GM20431 (cell line): ENCODE data around the gene MAML2.

Experiments used
- in situ Hi-C: fragments of 300-500 bp; cut with MseI, MboI; formaldehyde crosslinking; loops from one replicate; pipeline ENCODE4 v1.15.0; 2020; ENCODE audit warnings: low sequenced_read_pairs; ENCODE audit not compliant: unreplicated experiment

MAML2 gene

DNA sequence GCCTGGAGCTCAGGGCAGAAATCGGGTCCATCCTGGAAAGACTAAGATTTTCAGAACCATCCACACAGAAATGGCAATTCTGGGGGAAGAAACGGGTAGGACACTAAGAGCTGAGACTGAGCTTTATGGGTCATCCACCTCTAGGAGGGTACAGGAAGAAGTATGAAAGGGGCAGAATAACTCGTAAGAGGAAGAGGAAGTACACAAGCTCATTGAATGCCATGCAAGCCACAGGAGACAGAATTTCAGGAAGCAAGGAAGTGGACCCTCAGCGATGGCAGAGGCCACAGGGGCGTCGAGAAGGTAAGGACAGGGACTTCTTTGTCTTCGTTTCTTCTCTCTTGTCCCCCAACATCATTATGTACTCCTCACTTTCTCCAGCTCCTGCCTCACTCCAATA lies 169.6 kb downstream of the MAML2 start:
- in situ Hi-C loops: no loop called here

DNA sequence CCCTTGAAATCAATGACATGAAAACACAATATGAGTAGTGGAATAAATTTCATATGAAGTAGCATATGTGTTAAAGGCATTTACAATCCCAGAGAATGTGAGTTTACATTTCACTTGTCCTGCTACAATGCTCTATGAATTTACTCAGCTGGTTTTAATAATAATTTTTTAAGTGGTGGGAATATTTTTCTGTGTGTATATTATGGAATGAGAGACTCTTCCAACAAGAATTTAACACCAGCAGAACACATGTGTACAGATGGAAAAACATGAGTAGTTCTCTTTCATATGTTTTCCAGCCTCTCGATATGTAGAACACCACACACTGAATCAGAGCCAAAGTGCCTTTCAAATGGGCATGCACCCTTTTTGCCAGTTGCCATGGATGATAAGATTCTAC lies 170.4 kb downstream of the MAML2 start:
- in situ Hi-C loops: no loop called here

DNA sequence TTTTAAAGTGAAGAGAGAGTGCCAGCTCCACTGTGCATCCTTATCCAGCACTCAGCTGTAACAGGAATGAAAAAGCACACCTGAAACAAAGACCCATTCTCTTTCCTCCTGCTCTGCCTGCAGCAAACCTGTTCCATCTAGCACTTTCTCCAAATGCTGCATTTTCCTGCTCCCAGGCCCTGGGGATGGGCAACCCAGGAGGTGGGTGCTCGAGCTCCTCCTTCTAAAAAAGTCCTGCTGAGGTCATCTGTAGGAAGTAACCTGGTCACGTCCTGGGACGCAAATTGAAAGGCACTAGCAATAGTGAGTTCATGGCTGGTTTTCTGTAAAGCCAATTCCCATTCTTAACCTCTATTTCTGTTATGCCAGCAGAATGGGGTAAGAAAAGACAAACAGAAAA lies 173.7 kb downstream of the MAML2 start:
- in situ Hi-C loops: no loop called here

DNA sequence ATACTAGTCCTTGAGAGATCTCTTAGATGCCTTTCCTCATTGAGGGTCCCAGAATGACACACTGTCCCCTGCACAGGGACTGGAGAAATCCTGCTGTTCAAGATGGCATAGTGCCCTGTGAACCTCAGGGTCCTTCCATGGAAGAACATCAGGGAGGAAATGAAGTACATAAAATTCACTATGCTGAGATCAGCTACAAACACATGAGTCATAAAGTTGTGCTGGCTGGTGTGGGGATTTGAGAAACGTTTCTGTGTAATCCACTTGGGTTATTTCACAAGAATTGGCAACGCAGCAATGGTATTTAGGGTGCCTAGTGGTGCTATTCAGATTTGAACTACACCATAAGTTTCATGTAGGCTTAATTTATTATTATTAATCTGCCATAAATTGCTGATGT lies 174.4 kb downstream of the MAML2 start:
- in situ Hi-C loops: no loop called here

DNA sequence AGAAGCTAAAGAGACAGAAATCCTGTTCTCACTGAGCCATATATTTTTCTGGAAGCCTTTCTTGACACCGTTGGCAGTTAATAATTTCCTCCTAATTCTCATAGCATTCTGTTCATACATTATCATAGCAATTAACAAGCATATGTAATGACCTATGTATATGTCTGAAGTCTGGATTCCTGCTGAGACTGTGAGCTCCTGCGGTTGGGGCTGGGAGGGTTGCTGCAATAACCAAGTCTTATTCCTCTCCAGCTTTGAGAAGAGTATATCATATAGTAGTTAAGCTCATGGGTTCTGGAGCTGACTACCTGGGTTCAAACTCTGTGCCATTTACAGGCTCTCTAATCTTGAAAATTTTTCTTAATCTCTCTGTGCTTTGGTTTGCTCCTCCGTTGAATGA lies 175.2 kb downstream of the MAML2 start:
- in situ Hi-C loops: no loop called here

DNA sequence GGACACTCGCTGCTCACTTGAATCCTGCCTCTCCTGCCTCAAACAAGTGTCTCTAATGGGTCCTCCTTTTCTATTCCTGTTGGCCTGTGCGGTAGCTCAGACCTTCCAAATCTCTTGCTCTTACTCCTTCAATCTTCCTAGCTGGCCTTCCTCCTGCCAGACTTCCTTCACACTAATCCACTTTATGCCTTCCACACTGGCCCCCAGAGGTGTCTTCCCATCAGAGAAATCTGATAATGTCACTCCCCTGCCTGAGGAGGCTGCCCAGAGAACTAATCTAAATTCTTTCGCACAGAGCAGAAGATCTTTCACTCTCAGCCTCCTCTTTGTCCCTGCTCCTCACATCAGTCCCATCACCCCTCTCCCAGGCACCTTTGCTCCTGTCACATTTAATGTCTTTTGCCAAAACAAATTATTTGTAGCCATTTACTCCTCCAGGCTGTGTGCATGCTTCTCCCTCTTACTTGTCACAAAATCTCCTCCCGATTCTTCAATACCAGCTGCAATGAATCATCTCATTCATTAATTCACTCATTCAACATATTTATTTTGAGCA lies 175.7 kb downstream of the MAML2 start:
- in situ Hi-C loops: no loop called here

DNA sequence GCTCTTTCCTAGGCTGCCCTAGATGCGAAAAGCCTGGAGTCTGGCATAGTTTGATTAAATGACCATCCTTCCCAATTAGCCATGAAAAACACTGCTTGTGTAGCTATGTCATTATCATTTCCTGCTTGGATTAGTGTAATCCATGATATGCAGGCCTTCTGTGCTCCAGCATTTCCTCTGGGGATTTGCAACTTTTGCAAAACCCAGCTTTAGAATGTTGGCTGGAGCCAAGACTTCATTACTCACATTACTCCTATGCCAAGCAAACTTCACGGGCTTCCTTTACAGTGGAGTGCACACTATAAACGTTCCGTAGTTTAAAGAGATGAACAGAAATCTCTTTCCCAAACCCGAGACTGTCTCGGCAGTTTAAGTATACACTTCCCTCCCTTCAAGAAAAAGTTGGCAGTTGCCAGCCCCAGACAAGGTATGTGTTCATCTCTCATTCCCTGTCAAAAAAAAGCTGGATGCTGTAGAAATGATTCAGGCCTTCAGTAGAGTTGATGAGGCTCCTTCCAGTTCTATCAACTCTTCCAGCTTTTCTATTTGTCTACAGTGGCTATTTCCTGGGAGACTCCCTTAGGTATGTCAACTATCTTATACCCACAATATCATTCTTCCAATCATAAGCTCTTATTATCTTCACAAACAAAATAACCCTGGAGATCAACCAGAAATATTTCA lies 180.0 kb downstream of the MAML2 start:
- in situ Hi-C loops: no loop called here

DNA sequence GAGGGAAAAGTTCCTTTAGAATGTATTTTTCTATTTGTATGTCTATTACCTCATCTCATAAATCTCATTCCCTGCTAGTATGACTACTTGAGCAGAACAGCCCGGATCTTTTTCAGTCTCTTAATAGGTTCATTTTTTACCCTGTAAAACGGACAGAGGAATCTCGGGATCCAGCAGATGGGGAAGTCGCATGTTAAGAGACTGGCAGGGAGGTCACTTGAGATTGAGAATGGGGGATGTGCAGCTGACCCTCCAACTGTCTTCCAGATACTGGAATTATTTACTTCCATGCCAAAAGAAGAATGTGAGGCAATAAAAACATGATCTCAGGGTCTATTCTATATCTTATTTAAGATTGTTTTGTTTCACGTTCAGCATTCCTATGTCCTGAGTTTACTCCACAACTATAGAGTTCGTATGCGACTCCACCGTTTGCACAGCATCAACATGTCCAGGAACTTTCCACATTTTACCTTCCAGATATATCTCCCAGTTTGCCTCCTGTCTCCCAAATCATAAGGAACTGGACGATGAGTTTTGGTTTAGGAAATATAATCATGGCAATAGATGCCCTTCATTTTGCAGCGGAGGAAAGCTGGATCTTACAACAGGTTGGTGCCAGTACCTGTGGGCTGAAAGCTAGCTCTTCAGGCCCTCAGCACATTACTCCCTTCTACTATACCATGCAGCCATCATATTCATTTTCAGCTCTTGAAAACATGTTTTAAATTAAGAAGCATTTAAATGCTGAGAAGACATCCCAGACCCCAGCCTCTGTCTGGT lies 181.5 kb downstream of the MAML2 start:
- in situ Hi-C loops: no loop called here

DNA sequence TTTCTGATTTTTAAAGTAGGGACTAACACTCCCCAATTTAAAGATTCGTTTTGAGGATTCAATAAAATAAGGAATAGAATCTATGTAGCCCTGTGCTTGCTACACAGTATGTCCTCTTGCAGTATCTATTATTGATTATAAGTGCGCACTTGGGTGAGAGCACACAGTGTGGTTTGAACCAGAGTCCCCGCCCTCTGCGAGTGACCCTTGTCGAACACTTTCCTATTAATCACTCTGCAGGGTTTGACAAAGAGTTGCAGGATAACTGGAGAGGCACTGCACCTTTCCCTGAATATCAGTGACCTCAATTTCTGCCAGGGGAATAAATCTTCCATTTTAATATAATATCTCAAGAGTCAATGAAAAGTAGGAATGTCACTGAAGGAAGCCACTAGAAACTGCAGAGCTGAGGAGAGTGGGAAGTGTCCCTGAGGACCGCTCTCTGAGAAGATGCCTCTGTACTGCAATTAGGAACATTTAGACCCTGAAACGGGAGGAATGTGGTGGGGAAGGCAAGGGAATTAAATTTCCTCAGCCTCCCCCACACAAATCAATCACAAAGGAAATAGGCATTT lies 182.2 kb downstream of the MAML2 start:
- in situ Hi-C loops: no loop called here

DNA sequence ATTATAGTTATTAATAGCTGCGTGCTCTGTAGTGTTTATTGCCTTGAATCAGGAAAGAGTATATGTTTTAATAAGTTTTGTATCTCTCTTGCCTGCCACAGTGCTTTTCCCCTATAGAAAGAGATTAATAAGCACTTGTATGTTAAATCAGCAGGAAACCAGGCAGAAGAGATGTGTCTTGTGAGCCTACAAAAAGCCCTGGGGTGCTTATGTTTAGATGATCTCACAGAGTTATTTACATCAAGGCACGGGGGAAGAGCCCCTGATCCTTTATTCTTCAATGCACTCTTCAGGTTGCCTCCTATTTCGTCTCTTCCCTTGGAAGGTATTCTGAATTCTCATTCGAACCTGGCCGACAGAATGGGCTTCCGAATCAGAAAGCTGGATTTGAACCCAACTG lies 183.0 kb downstream of the MAML2 start:
- in situ Hi-C loops: no loop called here

DNA sequence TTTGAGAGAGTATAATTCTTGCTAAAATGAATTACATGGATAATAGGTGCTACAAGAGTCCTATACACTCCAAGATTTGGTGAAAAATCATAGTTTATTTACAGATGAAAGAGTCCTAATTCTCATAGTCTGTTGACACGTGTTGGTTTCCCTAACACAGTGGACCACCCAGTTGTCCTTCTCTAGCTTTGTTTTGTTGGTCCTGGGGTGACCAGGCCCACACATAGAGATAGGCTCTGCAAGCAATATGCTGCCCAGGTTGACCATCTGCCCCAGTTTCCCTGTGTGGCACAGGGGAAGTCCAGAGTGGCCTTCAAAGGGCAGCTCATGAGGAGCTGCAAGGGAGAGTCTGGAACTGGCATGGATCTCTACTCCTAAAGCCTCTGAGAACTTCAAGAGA lies 184.9 kb downstream of the MAML2 start:
- in situ Hi-C loops: no loop called here

DNA sequence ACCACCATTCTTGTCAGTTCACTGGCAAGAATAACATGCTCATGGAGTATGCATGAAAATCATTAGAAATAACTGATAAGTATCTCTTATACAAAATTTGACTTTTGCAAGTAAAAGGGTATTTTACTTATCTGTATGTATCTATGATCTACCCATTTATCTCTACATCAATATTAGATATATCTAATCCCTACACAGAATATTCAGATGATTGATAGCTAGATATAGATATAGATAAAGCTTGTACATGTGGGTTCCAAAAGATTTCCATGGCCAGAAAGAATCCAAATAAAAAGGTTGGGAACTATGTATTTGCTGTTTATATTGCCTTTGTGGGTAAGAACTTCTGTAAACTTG lies 185.5 kb downstream of the MAML2 start:
- in situ Hi-C loops: no loop called here

DNA sequence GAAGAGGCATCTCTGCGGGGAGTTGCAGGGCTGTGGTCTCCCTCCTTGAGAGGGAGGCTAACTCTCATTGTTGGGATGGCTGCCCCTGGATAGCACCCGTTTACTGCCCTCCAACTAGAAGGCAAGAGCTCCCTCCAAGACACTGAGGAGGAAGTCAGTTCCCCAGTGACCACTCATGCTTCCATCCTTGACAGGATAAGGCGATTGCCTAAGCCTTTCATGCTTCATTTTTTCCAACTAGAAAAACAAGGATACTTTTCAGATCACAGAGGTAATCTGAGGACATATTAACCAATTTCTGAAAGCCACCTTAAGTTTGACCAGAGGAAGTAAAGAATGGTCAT lies 186.6 kb downstream of the MAML2 start:
- in situ Hi-C loops: no loop called here

DNA sequence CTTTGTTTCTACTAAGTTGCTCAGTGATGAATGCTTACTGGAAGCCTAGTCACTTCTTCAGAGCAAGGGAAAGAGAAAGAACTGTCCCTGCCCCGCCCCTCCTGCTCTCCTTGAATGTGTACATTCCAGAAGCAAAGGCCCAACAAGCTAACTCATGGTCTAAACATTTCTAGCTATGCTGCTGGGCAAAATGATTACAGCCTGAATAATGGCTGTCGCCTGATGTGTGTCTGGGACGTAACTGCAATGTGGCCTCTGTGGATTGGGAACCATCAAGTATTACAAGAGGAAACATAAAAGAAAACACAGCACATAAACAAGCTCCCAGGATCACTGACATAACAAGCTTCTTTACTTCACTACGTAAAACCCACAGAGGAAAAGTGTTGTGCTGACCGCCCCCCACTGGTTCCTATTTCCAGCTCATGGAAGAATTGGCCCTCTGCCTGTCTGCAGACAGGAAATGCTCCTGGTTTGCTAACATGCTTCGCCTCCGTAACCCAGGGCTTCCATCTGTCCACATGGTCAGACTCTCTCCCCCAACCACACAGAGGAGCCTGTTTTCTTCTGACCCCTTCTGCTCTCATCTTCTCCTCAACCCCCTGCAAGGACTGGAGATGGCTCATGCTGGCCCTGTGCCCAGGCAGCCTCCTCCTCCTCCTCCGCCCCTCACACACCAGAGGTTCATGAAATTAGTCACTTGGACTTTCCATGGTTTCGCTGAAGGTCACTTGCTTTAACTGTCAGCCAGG lies 187.2 kb downstream of the MAML2 start:
- in situ Hi-C loops: no loop called here

DNA sequence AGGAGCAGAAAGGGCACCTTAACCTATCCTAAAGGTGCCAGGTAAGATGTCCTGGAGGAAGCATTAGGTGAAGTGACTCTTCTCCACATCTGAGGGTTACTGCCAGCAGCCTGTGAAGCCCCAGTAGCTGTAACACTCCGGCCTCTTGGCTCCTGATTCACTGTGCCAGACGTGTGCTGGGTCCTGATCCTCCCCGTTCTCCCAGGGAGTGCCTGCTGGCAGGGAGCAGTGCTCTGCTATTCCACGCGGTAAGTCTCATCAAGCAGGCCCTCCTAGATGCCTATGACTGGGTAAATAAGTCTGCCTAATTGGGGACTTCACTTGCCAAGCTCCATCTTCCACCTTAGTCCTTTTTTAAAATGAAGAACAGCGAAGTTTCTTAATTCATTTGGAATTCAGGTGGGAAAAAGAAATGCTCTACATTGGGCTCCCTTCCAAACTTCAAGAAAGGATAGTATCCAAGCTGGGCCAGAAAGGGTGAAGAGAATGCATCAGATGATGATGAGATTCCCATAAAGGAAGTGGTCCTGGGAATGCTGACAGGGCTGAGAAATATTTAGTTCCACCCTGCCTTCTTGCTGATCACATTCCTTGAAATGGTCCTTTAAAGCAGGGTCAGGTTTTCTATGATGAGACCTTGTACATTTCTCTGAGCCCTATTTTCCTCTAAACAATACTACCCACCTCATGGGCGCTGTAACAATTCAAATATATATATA lies 188.0 kb downstream of the MAML2 start:
- in situ Hi-C loops: no loop called here

DNA sequence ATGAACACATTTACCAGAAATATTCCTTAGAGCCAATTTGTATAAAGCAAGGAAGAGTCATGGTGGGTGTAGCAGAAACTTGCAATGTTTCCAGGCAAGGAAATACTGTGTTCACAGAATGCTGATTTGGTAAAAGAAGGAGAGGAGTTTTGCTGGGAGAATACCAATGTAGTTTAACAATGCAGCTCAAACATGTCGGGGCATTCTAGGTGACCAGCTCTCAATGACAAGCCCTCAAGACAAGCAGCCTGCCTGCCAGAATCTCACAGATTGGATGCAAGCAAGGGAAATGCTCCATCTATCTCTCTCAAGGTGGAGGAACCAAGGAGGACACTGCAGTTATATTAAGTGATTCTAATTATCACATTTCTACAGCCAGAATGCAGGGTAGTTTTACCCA lies 190.4 kb downstream of the MAML2 start:
- in situ Hi-C loops: no loop called here

DNA sequence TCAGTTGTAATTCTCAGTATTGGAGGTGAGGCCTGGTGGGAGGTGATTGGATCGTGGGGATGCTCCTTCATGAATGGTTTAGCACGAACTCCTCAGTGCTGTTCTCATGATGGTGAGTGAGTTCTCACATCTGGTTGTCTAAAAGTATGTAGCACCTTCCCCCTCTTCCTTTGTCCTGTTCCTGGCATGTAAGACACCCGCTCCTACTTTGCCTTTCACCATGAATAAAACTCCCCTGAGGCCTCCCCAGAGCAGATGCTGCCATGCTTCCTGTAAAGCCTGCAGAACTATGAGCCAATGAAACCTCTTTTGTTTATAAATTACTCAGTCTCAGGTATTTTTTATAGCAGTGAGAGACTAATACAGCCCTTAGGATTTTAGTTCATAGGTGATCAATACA lies 191.5 kb downstream of the MAML2 start:
- in situ Hi-C loops: no loop called here

DNA sequence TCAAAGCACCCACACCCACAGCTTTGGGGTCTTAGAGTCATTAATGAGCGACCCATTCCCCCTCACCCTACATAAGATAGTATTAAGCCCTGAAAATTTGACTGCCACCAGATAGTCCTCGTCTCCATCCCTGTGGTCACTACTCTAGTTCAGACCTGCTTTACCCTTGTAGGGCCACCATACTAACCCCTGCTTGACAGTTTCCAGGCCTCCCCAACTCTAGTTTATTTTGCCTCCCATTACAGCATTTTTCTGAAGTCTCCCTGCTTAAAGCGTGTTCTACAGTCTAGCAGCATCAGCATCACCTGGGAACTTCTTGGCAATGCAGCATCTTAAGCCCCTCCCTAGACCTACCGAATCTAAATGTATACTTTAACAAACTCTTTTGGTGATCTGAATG lies 192.4 kb downstream of the MAML2 start:
- in situ Hi-C loops: no loop called here

DNA sequence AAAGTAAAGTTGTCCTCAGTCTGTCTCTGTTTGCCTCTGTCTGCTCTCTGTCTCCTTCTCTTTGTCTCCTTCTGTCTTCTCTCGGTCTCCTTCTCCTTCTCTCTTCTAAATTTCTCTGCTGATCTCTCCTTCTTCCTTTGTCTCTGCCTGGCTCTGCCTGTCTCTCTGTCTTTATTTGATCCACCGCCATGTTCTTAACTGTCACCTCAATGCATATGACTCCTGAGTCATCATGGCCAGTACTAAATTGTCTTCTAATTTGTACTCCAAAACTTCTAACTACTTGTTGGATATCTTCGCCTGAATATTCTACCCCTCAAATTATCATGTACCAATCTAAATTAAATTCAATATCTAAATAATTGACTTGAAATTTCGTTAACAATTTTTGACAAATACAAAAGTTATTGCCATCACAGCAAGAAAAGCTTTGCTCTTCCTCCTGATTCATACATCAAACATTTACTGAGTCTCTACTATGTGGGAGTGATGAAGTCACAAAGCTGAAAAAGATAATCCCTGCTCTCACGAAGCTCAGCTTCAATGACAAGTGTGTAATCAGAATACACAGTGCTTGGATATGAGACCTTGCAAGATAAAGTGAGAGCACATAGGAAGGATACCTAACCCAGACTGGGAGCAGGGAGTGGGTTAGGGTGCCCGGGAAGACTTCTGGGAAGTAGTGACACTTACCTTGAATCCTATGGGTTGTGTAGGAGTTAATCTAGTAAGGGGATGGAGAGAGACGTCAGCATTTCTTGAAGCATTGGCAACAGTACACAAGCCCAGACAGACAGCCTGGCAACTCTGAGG lies 193.0 kb downstream of the MAML2 start:
- in situ Hi-C loops: no loop called here
